GM19395 (cell line): ENCODE results near the gene TEX22.

Experiments used
- ATAC-seq: cut with Tn5 transposase; IDR thresholded peaks from one replicate; pipeline ENCODE4 v1.9.1; 2021; ENCODE audit warnings: mild to moderate bottlenecking, moderate library complexity; ENCODE audit not compliant: unreplicated experiment

Gene TEX22

GRCh38 chr14:105436891-105437722, 38.8 kb downstream of the TEX22 start:
- no peak for ATAC-seq

- no peak for ATAC-seq
Measured at GRCh38 chr14:105437723-105438500, 39.6 kb downstream of the TEX22 start.

- no peak for ATAC-seq
Measured at GRCh38 chr14:105439179-105439578, 40.8 kb downstream of the TEX22 start.

- ATAC-seq = no peak
Measured at GRCh38 chr14:105439710-105440553, 41.6 kb downstream of the TEX22 start.

- no peak for ATAC-seq
Measured at GRCh38 chr14:105440554-105440900, 42.2 kb downstream of the TEX22 start.

- ATAC-seq = no peak
Measured at GRCh38 chr14:105440992-105441391, 42.7 kb downstream of the TEX22 start.

- ATAC-seq = no peak
Measured at GRCh38 chr14:105442125-105442524, 43.8 kb downstream of the TEX22 start.

- ATAC-seq = no peak
Measured at GRCh38 chr14:105442834-105443233, 44.5 kb downstream of the TEX22 start.

- ATAC-seq = no peak
Measured at GRCh38 chr14:105444859-105445258, 46.5 kb downstream of the TEX22 start.

- no peak for ATAC-seq
Measured at GRCh38 chr14:105445290-105445689, 47.0 kb downstream of the TEX22 start.

- ATAC-seq = no peak
Measured at GRCh38 chr14:105445901-105446845, 47.8 kb downstream of the TEX22 start.

- no peak for ATAC-seq
Measured at GRCh38 chr14:105446971-105447370, 48.6 kb downstream of the TEX22 start.

GRCh38 chr14:105447651-105448640, 49.6 kb downstream of the TEX22 start:
- no peak for ATAC-seq

- ATAC-seq = no peak
Measured at GRCh38 chr14:105448706-105449111, 50.4 kb downstream of the TEX22 start.

GRCh38 chr14:105449276-105450122, 51.2 kb downstream of the TEX22 start:
- no peak for ATAC-seq

GRCh38 chr14:105450123-105450505, 51.8 kb downstream of the TEX22 start:
- no peak for ATAC-seq

- no peak for ATAC-seq
Measured at GRCh38 chr14:105450864-105451720, 52.8 kb downstream of the TEX22 start.
